ENCODE results near the gene ADAM8.

The ADAM8 gene

GRCh38 chr10:133308421-133309099 lies 31.9 kb upstream of the ADAM8 start, which contains the start of the genes TUBGCP2 and ZNF511:
TUBGCP2 (minus strand) TSS chr10:133308872; CDS start chr10:133302941, 5,931 bp downstream.
ZNF511 (plus strand) TSS chr10:133308914; CDS start chr10:133308944, 30 bp downstream.
- DNase-seq, result peak; percentile 76

- peak; percentile 68 for DNase-seq
Observed at GRCh38 chr10:133307776-133308420, 31.2 kb upstream of the ADAM8 start.

GRCh38 chr10:133306941-133307379 lies 30.3 kb upstream of the ADAM8 start:
- no peak for DNase-seq

- no peak for DNase-seq
Observed at GRCh38 chr10:133306097-133306476, 29.4 kb upstream of the ADAM8 start.

GRCh38 chr10:133303206-133303605 lies 26.5 kb upstream of the ADAM8 start:
- no peak for DNase-seq

- no peak for DNase-seq
Observed at GRCh38 chr10:133302230-133302629, 25.6 kb upstream of the ADAM8 start.

- DNase-seq, result no peak
Observed at GRCh38 chr10:133299738-133300137, 23.1 kb upstream of the ADAM8 start.

GRCh38 chr10:133299224-133299623 lies 22.6 kb upstream of the ADAM8 start:
- no peak for DNase-seq

GRCh38 chr10:133298466-133298865 lies 21.8 kb upstream of the ADAM8 start:
- DNase-seq, result no peak

- DNase-seq, result no peak
Observed at GRCh38 chr10:133297504-133297903, 20.8 kb upstream of the ADAM8 start.

- no peak for DNase-seq
Observed at GRCh38 chr10:133295426-133296320, 19.0 kb upstream of the ADAM8 start.

- no peak for DNase-seq
Observed at GRCh38 chr10:133294189-133294588, 17.5 kb upstream of the ADAM8 start.

GRCh38 chr10:133293810-133294119 lies 17.1 kb upstream of the ADAM8 start:
- DNase-seq, result no peak

- DNase-seq, result no peak
Observed at GRCh38 chr10:133292919-133293809, 16.5 kb upstream of the ADAM8 start.

GRCh38 chr10:133289761-133290160 lies 13.1 kb upstream of the ADAM8 start:
- no peak for DNase-seq

- no peak for DNase-seq
Observed at GRCh38 chr10:133287832-133288500, 11.3 kb upstream of the ADAM8 start.

- DNase-seq, result no peak
Observed at GRCh38 chr10:133286366-133286765, 9.7 kb upstream of the ADAM8 start.

GRCh38 chr10:133285217-133285616 lies 8.5 kb upstream of the ADAM8 start:
- no peak for DNase-seq

GRCh38 chr10:133283931-133284330 lies 7.3 kb upstream of the ADAM8 start:
- no peak for DNase-seq

- DNase-seq, result no peak
Observed at GRCh38 chr10:133282846-133283390, 6.2 kb upstream of the ADAM8 start.

- DNase-seq, result no peak
Observed at GRCh38 chr10:133281628-133282372, 5.1 kb upstream of the ADAM8 start.
